Stimulated activated CD4-positive, alpha-beta T cell treated with anti-CD3 and anti-CD28 coated beads, Interleukin-15, amount 100 ng/mL, for 1 hour (primary cell): Measurements from ENCODE around the gene MUC13.
"Not testable (repeated sequence)": the region's sequence is repeated elsewhere in the genome, so short reads cannot be mapped to it uniquely, and the experiment has no call there.

ENCODE experiments used
- DNase-seq, 2 donors: peaks; one replicate each; pipeline ENCODE4 v3.0.0-alpha.2; 2020; ENCODE audit warnings: low read depth in 1 of 2, low spot score in 1 of 2

Gene MUC13, protein sequence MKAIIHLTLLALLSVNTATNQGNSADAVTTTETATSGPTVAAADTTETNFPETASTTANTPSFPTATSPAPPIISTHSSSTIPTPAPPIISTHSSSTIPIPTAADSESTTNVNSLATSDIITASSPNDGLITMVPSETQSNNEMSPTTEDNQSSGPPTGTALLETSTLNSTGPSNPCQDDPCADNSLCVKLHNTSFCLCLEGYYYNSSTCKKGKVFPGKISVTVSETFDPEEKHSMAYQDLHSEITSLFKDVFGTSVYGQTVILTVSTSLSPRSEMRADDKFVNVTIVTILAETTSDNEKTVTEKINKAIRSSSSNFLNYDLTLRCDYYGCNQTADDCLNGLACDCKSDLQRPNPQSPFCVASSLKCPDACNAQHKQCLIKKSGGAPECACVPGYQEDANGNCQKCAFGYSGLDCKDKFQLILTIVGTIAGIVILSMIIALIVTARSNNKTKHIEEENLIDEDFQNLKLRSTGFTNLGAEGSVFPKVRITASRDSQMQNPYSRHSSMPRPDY

DNA sequence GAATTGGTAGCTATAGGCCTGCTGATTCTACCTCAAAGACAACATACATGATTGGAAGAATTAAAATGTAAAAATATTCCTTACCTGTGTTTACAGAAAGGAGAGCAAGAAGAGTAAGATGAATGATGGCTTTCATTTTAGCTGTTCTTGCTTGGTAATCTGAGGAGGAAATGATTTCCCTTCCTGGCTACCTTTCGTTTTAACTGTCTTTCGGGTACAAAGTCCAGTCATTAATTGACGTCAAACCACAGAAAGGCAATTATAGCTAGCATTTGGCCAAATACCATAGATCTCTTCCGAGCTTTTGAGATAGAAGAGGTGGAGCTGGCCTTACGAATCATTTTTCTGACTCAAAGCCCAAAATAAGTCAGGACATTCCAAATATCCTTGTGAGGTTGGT is at the start of gene MUC13:
TSS of gene MUC13 (minus strand) at position 175 of the 400 bp plus-strand sequence. CDS start at position 136, 39 bp downstream.
- DNase-seq, result no peak

DNA sequence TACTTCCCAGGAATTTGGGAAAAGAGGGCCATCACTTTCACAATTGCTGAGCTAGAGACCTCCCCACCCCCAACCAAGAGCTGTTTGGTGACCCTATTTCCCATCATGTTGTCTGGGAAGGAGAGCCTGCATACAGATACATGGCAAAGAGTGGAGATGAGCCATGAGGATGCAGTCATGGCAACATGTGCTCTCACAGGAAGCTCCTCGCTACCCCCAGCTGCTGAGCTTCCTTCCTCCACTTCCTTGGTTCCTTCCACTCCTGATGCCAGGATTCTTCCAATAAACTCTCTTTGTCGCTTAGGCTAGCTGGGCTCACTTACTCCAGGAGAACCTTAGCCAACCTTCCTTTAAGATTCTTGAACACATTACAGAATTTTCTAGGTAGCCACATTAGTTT is 48.3 kb upstream of the MUC13 start:
- no peak for DNase-seq

DNA sequence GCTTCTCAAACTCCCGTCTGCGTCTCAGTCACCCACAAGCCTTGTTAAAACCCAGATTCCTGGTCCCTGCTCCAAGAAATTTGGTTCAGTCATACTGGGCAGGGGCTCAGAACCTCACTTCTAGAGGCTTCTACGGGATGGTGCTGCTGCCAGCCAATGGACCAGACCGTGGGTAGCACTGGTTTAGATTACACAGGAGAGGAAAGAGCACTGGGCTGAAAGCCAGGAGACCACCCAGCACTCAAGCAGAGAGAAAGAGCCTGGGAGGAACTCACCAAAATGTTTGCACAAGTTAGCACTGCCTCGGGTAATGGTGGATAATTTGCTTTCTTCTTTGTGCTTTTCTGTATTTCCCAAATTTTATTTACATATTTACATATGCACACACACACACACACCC is 46.9 kb upstream of the MUC13 start:
- DNase-seq, result no peak

DNA sequence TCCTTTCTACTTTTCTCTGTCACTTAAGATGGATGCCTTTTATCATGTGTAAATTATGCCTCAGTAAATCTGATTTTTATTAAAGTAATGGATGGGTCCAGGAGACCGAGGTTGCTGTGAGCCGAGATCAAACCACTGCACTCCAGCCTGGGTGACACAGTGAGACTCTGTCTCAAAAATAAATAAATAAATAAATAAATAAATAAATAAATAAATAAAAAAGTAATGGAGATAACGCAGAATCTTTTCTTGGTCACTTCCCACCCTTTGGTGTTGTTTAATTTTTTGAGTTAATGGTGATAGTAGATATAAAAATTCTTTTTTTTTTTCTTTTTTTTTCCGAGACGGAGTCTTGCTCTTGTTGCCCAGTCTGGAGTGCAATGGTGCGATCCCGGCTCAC is 44.1 kb upstream of the MUC13 start:
- no peak for DNase-seq

DNA sequence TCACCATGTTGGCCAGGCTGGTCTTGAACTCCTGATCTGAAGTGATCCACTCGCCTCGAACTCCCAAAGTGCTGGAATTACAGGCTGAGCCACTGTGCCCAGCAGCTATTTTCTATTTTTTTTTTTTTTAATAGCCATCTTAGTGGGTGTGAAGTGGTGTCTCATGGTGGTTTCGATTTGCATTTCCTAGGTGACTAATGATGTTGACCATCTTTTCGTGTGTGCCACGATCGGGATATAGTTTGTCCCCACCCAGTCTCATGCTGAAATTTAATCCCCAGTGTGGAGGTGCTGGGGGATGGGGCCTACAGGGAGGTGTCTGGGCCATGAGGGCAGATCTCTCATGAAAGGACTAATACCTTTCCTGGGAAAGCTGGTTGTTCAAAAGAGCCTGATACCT is 41.8 kb upstream of the MUC13 start:
- DNase-seq, result no peak

DNA sequence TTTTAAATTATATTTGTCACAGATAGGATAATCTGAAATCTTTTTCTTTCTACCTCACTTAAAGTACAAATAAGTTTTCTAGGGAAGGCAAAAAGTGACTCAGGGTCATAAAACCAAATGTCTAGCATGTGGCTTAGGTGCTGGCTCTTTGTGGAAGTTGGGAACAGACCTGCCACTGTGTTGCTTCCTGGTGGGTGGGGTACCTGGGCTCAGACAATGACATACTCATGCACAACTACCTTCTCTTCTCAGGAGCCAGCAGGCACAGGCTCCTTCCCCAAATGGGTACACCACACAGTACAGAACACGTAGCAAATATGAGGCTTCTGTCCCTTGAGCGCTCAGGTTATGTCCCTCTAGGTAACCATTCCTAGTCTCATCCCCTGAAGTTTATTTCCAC is 40.1 kb upstream of the MUC13 start:
- no peak for DNase-seq

DNA sequence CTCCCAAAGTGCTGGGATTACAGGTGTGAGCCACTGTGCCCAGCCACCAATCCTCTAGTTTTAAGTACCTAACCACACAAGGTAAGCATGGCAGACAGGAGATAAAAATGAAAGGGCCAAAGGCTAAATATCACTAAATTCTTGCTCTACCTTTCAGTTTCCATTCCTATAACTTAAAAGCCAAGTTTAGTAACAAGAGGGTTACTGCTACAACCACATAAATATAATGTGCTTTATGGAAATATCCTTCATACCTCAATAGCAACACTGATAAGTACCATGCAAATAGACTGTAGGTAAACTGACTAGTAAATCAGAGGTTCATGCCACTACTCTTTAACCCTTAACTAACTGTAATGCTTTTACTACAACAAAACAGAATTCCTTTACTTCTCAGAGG is 38.7 kb upstream of the MUC13 start:
- no peak for DNase-seq

DNA sequence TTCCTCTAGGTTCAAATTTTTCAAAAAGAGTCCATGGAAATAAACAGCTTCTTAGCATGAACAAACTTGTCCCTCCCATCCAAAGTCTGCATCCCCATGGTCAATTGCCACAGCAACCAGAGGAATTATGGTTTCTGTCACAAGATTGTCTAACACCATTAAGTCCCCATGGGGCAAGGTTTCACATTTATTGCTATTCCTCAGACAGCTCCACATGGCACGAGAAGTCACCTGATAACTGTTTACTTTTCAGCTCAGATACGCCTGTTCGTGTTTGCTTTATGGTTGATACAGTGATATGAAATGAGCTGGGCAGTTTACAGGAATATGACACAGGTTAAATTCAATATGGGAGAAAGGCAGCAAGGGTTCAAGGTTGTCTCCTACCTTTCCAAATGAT is 37.9 kb upstream of the MUC13 start:
- no peak for DNase-seq

DNA sequence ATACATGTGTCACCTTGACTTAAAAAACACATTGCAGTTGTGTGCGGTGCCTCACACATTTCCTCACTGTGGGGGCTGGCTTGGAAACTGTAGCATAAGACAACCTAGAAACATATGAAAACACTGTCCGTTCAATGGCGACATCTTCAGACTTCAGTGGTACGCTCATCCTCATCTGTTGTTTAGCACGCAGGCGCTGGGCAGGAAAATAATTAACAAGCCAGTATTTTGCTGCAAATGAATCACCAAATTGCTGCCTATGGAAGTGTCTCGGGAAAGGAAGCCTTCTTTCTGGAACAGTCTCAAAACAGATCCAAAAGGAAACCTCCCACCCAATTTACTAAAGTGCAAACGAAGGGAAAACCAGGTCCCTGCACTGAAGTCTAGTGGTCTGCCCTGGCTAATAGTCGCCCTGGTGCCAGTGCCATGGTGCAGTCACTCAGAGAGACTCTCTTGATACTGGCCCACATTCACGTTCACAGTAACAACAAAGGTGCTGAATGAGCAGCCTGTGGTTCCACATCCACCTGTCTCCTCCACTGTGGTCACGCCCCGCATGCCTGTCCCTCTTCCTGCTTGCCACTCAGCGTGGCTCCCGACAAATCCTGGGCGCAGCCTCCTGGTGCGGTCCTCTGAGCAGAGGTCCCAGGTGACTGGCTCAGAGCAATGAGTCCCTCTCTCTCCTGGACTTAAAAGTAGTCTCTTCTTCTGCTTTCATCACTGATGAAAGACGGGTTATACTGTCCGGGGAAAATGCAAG is 35.6 kb upstream of the MUC13 start:
- no peak for DNase-seq

DNA sequence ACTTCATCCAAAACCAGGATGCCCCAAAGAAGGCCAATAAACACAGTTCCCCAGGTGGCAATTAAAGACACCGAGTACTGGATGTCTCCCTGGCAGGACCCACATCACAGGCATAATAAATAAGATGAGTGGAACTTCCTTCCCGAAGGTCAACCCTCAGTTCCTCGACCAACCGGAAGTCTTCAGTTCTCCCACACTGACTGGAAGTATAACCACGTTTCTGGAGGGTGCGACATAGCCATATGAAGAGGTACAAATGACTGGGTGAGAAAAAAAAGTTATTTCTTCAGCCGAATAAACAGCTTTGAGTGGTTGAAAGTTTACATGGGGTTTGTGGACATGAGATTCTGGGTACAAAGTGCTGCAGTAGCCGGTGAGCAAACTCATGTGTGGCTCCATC is 34.6 kb upstream of the MUC13 start:
- DNase-seq, result no peak

DNA sequence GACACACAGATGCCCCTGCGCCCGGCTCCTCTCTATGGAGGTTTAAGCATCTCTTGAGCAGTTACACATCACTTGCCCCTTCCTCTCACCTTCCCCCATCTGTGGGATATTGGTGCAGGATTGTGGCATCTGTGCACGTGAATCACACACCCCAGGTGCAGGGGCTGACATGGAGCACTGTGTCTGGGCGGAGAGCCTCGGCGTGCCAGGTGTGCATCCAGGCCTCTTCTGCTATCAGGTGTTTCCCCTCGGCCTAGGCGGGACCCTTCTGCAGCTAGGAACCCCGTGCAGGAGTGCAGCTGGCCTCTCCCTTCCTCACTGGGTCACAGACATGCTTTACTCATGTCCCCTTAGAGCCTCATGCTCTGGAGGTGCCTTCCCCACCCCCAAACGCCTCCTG is 33.4 kb upstream of the MUC13 start:
- DNase-seq, result no peak

DNA sequence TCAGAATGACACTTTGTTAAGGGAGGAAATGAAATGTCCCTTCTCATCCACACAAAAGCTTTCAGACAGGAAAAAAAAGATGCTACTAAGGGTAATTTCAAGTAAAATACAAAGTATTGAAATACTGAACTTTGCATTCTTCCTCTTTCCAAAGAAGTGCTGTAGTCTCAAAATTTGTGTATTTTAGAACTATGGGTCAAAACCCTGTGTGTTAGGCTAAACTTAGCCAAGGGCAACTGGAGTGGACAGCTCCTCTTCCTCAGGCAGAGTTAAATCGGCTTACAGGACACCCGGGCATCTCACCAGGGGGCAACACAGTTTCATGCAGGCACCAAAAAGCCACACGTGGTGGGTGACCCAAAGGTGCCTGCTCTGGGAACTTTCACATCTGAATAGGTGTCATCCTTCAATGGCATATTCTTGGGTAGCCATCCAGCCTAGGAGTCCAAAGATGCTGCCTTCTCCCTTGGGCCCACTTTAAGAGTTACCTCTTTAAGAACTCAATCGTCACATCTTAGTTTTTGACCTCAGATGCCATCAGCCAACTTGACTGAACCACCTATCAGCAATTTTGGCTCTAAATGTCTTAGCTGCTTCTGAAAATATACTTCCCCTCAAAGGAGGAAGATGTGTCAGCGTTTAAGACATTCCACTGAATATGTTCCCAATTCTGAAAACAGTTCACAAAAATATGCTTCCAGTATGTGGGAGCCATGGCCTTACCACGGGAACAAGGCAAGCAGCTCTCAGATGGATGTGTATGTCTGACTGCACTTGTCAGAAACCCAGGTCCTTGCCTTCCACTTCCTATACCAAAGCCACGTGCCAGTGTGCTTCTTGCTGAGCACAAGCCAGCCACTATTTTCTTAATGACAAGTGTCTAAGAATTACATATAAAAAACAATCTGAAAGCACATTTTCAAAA is 32.2 kb upstream of the MUC13 start:
- DNase-seq, result no peak

DNA sequence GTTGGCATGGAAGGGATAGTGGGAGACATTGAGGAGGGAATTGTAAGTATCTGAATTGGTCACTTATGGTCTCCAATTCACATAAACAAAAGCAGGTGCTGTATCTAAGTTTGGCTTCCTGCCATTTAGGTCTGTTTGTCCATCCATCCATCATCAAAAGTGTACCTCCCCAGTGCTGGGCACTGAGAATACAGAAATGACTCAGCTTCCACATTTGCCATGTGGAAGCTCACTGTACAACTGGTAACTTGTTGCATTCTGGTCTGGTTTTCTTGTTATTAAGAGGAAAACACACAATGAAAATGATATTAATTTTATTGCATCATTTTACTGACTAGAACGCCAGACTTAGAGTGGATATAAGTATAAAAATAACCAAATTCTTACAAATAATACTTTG is 30.9 kb upstream of the MUC13 start:
- no peak for DNase-seq

DNA sequence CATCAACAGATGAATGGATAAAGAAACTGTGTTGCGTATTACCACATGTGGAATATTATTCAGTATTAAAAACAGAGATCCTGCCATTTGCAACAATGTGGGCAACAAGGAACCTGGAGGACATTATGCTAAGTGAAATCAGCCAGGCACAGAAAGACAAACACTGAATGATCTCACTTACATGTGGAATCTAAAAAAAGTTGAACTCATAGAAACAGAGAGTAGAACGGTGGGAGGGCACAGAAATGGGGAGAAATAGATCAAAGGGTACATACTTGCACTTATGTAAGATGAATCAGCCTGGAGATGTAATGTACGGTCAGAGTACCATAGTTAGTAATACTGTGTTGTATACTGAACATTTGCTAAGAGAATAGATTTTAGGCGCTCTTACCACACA is 29.8 kb upstream of the MUC13 start:
- no peak for DNase-seq

DNA sequence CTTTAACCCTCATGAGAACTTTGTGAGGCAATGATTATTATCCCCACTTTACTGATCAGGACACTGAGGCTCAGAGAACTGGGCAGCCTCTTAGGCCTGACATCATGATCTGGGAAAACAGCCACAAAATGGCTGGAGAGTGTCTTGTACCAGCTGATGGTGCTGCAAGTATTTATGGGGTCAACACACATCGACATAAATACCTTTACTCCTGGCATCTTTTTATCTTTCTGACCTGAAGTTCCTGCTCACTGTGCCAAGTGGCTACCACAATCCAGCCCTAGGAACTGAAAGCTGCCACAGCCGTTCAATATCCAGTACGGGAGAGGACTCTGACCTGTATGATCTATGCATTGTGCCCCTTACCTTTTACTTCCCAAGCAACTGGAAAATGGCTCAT is 29.2 kb upstream of the MUC13 start:
- no peak for DNase-seq

DNA sequence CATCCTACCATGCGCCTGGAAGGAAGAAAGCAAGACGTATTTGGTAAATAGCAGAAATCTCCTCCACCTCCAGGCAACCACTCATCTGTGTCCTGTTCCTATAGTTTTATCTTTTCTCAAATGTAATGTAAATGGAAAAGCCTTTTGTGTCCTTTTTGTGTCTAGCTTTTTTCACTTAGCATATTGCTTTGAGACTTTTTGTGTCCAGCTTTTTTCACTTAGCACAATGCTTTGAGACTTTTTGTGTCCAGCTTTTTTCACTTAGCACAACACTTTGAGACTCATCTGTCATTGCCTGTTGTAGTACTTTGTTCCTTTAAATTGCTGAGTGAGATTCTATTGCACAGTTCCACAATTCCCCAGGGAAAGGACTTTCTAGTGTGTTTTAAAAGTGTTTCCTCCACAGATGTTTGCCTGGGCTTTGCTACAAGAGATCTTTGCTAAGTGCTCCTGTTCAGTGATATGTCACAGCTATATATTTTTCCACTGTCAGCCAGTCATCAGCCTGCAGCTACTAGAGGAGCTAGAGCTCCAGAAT is 27.9 kb upstream of the MUC13 start:
- no peak for DNase-seq

DNA sequence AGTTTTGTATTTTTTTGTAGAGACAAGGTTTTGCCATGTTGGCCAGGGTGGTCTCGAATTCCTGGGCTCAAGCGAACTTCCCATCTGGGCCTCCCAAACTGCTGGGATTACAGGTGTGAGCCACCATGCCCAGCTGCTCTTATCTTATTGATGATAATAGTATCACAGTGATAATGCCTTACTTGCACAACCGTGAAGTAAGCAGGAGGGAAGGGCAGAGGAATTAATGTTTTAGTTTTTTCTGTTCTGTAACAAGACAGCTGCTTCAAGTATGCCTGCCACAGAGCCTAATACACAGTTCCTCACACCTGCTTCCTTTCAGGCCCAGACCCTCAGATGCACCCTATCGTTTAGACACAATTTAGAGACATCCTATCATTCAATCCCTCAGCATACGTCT is 26.1 kb upstream of the MUC13 start:
- DNase-seq, result no peak

DNA sequence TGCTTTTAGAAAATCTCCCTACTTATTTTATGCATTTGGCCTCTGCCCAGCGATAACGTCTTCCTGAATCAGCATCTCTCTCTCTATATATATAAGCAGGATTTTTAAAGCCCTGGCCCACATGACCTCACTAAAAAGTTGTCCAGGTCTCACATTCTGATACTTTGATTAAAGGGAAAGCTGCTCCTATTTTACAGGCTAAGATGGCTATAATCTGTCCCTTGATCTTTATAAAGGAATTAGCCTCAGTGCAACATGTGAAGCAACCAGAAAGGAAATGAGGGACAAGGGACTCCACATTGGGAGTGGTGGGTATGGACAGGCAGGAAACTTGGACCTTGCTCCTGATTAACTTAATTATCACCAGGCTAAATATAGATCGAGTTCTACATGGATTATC is 25.6 kb upstream of the MUC13 start:
- DNase-seq, result no peak

DNA sequence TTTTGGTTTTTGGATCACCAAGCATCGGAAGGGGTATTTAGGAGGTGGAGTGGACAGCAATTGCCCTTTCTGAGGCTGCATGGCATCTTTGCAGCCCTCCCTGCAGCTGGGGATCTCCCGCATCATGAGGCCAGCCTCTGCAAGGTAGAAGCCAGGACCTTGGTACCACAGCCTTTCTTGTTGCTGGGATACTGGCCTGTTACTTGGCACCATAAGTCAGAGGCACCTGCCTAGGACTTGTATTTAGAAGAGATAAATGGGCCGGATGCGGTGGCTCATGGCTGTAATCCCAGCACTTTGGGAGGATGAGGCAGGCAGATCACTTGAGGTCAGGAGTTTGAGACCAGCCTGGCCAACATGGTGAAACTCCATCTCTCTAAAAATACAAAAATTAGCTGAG is 23.4 kb upstream of the MUC13 start:
- not testable (repeated sequence) for DNase-seq

DNA sequence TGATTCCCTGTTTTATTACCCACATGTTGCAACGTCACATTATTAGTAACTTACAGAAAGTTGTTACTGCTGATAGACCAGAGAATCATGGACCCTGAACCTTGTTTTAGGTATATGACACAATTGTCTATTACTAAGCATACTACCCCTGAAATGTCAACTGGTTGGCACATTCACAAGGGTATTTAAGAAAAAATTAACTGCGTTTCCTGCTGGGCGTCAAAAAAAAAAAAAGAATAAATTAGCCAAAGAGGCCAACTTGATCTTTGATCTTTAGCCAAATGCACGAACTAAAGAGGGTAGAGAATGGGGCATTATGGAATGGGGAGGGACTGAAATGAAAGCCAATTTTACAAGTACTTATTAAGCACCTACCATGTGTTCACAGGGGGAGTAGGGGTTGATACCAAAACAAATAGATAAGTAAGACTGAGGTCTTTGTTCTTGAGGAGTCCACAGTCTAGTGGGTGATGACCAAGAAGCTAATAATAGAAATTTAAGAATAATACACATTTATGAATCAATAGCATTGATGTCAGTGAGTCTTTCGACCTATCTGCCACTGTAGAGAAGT is 17.8 kb upstream of the MUC13 start:
- no peak for DNase-seq
